Fibroblast of mammary gland (primary cell): ENCODE measurements around the gene SPATS2.

Experiments
- DNase-seq: peaks from one replicate; pipeline ENCODE4 v3.0.0-alpha.2; 2010; ENCODE audit warnings: low read depth
- H3K4me3 ChIP-seq: 2 replicates; pipeline ENCODE4 v1.5.1; 2011; ENCODE audit warnings: low read depth, mild to moderate bottlenecking, low read length, moderate library complexity; ENCODE audit not compliant: control insufficient read depth
- TF ChIP-seq, protein P1 (sequence below): conservative IDR thresholded peaks from 2 replicates; pipeline ENCODE4 v1.5.1; 2011; ENCODE audit warnings: low read depth, low read length, inconsistent platforms; ENCODE audit not compliant: control insufficient read depth, insufficient read depth

SPATS2 gene

DNA sequence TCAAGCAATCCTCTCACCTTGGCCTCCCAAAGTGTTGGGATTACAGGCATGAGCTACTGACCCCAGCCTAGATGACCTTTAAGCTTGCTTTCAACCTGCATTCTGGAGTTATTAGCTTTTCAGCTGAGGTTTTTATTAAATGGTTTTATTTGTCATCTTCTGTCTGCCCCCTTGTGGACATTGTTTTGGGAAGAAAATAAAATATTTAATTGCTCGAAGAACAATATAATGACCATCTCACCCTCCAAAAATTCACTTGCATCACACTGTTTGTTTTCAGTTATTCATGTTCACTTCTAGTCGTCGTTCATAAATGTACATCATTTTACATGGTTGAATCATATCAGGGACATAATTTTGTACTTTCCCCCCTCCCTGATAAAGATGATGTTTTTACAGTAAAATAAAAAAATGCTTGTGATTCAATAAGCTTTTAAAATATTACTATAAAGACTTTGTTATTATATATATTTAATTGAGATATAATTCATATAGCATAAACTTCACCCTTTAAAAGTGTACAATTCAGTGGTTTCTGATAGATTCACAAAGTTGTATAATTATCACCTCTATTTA, 10.1 kb upstream of the SPATS2 start:
- TF ChIP-seq, protein P1, sequence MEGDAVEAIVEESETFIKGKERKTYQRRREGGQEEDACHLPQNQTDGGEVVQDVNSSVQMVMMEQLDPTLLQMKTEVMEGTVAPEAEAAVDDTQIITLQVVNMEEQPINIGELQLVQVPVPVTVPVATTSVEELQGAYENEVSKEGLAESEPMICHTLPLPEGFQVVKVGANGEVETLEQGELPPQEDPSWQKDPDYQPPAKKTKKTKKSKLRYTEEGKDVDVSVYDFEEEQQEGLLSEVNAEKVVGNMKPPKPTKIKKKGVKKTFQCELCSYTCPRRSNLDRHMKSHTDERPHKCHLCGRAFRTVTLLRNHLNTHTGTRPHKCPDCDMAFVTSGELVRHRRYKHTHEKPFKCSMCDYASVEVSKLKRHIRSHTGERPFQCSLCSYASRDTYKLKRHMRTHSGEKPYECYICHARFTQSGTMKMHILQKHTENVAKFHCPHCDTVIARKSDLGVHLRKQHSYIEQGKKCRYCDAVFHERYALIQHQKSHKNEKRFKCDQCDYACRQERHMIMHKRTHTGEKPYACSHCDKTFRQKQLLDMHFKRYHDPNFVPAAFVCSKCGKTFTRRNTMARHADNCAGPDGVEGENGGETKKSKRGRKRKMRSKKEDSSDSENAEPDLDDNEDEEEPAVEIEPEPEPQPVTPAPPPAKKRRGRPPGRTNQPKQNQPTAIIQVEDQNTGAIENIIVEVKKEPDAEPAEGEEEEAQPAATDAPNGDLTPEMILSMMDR = peak; percentile 48
- DNase-seq = peak; percentile 80
- H3K4me3 ChIP-seq = no peak overlapping the region

DNA sequence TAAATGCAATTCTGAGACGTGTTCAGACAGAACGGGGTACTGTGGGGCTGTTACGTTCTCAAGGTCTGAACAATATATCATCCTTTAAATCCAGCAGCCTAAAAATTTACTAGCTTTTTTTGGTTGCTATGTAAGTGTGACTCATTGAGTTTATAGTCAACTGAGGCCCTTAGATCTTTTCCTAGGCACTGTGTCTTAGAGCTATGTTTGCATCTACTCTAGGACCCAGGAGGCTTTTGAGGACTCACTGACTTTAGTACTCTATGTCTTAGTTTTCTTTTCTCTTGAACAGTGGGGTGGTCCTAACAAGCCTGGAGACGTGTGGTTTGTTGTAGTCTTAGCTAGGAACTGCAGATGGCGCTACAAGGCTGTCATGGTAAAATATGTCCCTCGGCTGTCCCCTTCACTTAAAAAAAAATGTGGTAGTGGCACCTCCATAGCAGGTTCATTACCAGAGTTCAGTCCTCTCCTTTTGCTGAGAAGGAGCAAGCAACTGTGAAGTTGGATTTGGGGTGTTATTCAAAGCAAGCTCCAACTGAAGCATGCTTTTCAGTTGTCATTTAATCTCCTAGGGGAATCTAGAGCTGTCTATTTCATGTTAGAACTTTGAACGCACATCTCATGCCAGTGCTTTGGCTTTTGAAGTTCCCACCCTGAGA, 8.7 kb upstream of the SPATS2 start:
- peak; percentile 76 for DNase-seq
- no peak overlapping the region for H3K4me3 ChIP-seq
- TF ChIP-seq, protein P1 = peak; percentile 91

DNA sequence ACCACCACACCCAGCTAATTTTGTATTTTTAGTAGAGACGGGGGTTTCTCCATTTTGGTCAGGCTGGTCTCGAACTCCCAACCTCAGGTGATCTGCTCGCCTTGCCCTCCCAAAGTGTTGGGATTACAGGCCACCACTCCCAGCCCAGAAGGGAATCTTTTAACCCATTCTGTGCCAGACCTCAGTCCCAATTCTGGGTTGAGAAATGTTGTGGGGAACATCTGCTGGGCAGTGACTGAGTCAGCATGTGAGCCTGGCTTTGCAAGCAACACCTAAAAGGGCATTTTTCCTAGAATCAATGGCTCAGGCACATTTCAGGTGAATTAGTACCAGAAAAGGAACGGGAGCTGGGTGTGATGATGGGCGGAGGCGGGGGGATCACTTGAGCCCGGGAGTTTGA, 7.6 kb upstream of the SPATS2 start:
- no peak overlapping the region for H3K4me3 ChIP-seq
- DNase-seq = peak; percentile 43
- TF ChIP-seq, protein P1 = no peak

DNA sequence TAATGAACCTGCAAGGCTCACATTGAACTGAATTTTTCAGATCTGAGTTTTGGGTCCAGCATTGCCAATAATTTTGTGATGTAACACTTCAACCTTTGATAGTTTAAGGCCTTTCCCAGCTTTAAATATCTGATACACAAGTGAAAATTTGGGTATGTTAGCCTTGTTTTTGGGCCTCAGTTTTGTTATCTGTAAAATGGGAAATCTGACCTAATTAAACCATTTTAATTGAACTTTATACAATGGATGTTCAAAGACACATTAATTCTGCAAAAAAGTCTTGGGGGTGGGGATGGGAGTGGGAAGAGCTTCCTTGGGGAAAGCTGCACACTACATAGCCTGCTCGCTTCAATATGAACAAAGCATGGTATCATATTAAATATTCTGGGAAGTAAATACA, 5.2 kb upstream of the SPATS2 start:
- H3K4me3 ChIP-seq = no peak overlapping the region
- no peak for DNase-seq
- TF ChIP-seq, protein P1 = no peak

GRCh38 chr12:49364989-49365388, 2.3 kb upstream of the SPATS2 start:
- H3K4me3 ChIP-seq = no peak overlapping the region
- peak; percentile 95 for DNase-seq
- TF ChIP-seq, protein P1 = no peak

DNA sequence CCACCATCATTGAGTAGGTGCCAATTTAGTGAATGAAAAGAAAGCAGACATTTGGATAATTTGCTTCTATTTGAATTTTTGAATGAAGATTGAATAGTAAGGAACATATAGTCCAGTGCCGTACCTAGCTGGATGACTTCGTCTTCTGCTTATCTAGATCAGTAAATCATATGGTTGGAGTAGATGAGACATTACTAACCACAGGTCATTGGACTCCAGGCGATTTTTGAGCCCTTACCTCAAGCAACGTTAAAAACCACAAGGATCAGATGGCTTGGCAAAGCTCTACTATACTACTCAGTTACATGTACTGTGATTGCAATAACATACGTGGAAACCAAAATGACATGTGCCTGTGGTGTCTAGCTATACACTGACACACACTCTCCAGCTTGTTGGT, 1.7 kb upstream of the SPATS2 start:
- no peak overlapping the region for H3K4me3 ChIP-seq
- DNase-seq = peak; percentile 92
- TF ChIP-seq, protein P1 = no peak

- TF ChIP-seq, protein P1 = no peak
- peak overlapping the region; percentile 69 for H3K4me3 ChIP-seq
Observed at GRCh38 chr12:49366096-49366651, 1.1 kb upstream of the SPATS2 start.

More at GRCh38 chr12:49366096-49366651, 1.1 kb upstream of the SPATS2 start:
- DNase-seq = no peak
